Mesenchymal stem cell (in vitro differentiated cells and primary cell): ENCODE measurements around the gene ITPRIPL2. TPM values are rescaled to one million over a fixed set of nuclear protein-coding genes. Genes with fewer than 3 reads are reported as not detected.

Source experiments
- DNase-seq: peaks from one replicate; pipeline ENCODE4 v3.0.0-alpha.2; 2013
- H2AFZ ChIP-seq: one replicate; pipeline ENCODE4 v1.6.1; 2013; ENCODE audit warnings: low read depth, mild to moderate bottlenecking, control low read depth, inconsistent platforms, low read length, moderate library complexity
- H2AK5ac ChIP-seq: 2 replicates; pipeline ENCODE4 v1.6.1; 2013; ENCODE audit warnings: low read length, moderate library complexity, mild to moderate bottlenecking, inconsistent platforms; ENCODE audit not compliant: severe bottlenecking
- H2BK120ac ChIP-seq: one replicate; pipeline ENCODE4 v1.6.1; 2013; ENCODE audit warnings: low read depth, mild to moderate bottlenecking, inconsistent platforms, low read length, moderate library complexity
- H2BK12ac ChIP-seq, 2 experiments: one replicate each; pipeline ENCODE4 v1.6.1; 2013; ENCODE audit warnings: inconsistent platforms in 2 of 2, low read length in 2 of 2, mild to moderate bottlenecking in 2 of 2, moderate library complexity in 2 of 2, control low read depth in 1 of 2
- H2BK15ac ChIP-seq: one replicate; pipeline ENCODE4 v1.6.1; 2013; ENCODE audit warnings: mild to moderate bottlenecking, low read depth, inconsistent platforms; ENCODE audit not compliant: poor library complexity, severe bottlenecking
- H2BK5ac ChIP-seq: 2 replicates; pipeline ENCODE4 v1.6.1; 2013; ENCODE audit warnings: low read depth, mild to moderate bottlenecking, low read length, control low read depth, inconsistent platforms; ENCODE audit not compliant: poor library complexity, severe bottlenecking
- H3K14ac ChIP-seq, 2 experiments: one replicate each; pipeline ENCODE4 v1.6.1; 2013; ENCODE audit warnings: inconsistent platforms in 2 of 2, low read length in 2 of 2, control low read depth in 1 of 2, mild to moderate bottlenecking in 1 of 2, moderate library complexity in 1 of 2
- H3K18ac ChIP-seq, 2 experiments: one replicate each; pipeline ENCODE4 v1.6.1; 2013; ENCODE audit warnings: inconsistent platforms in 2 of 2, low read length in 2 of 2, control low read depth in 1 of 2, low read depth in 1 of 2, mild to moderate bottlenecking in 1 of 2
- H3K23ac ChIP-seq, 2 experiments: one replicate each; pipeline ENCODE4 v1.6.1; 2013; ENCODE audit warnings: inconsistent platforms in 2 of 2, low read length in 2 of 2, mild to moderate bottlenecking in 2 of 2, moderate library complexity in 2 of 2, control low read depth in 1 of 2
- H3K27ac ChIP-seq: 2 replicates; pipeline ENCODE4 v1.5.1; 2013; ENCODE audit warnings: mild to moderate bottlenecking, moderate library complexity, low read length, control low read depth, inconsistent platforms; ENCODE audit not compliant: poor library complexity, severe bottlenecking
- H3K27me3 ChIP-seq, 2 experiments: 2 replicates each; pipeline versions ENCODE4 v1.6.1 to v1.7.0; 2013; ENCODE audit warnings: low read length in 2 of 2, mild to moderate bottlenecking in 2 of 2, moderate library complexity in 2 of 2, control low read depth in 1 of 2, inconsistent platforms in 1 of 2; ENCODE audit not compliant: control insufficient read depth in 1 of 2, insufficient read depth in 1 of 2
- H3K36me3 ChIP-seq, 2 experiments: 2 replicates each; pipeline versions ENCODE4 v1.6.1 to v1.7.0; 2013; ENCODE audit warnings: low read length in 2 of 2, control low read depth in 1 of 2, inconsistent platforms in 1 of 2, low read depth in 1 of 2, mild to moderate bottlenecking in 1 of 2; ENCODE audit not compliant: insufficient read depth in 2 of 2, control insufficient read depth in 1 of 2
- H3K4ac ChIP-seq, 2 experiments: one replicate each; pipeline ENCODE4 v1.6.1; 2013; ENCODE audit warnings: inconsistent platforms in 2 of 2, low read length in 2 of 2, mild to moderate bottlenecking in 2 of 2, moderate library complexity in 2 of 2, control low read depth in 1 of 2, low read depth in 1 of 2
- H3K4me1 ChIP-seq: 2 replicates; pipeline ENCODE4 v1.6.1; 2013; ENCODE audit warnings: low read depth, low read length, control low read depth; ENCODE audit not compliant: control insufficient read depth, insufficient read depth
- H3K4me2 ChIP-seq: 2 replicates; pipeline ENCODE4 v1.6.1; 2013; ENCODE audit warnings: low read length, mild to moderate bottlenecking, inconsistent platforms; ENCODE audit not compliant: poor library complexity, severe bottlenecking
- H3K4me3 ChIP-seq, 2 experiments: 2 replicates each; pipeline versions ENCODE4 v1.5.1 to v1.7.0; 2013; ENCODE audit warnings: low read length in 2 of 2, mild to moderate bottlenecking in 2 of 2, control low read depth in 1 of 2, low read depth in 1 of 2; ENCODE audit not compliant: insufficient read depth in 1 of 2
- H3K79me1 ChIP-seq: replicated peaks from 2 replicates; pipeline ENCODE4 v1.6.1; 2013; ENCODE audit warnings: mild to moderate bottlenecking, control low read depth, low read length, inconsistent platforms; ENCODE audit not compliant: poor library complexity, severe bottlenecking
- H3K9ac ChIP-seq: 2 replicates; pipeline ENCODE4 v1.7.0; 2013; ENCODE audit warnings: mild to moderate bottlenecking, low read length, moderate library complexity
- H3K9me3 ChIP-seq: 2 replicates; pipeline ENCODE4 v1.7.0; 2013; ENCODE audit warnings: mild to moderate bottlenecking, low read length; ENCODE audit not compliant: control insufficient read depth
- H4K8ac ChIP-seq: one replicate; pipeline ENCODE4 v1.6.1; 2013; ENCODE audit warnings: inconsistent platforms, mild to moderate bottlenecking, low read length, moderate library complexity
- H4K91ac ChIP-seq: one replicate; pipeline ENCODE4 v1.6.1; 2013; ENCODE audit warnings: mild to moderate bottlenecking, low read length, inconsistent platforms
- WGBS: methylation state at CpG from one replicate; pipeline ENCODE4 v1.1.7; 2013; ENCODE audit warnings: mixed read lengths; 5-methylcytosine and 5-hydroxymethylcytosine counted together
- polyA plus RNA-seq, 2 experiments: library from polyadenylated mRNA; stranded (reverse); fragments of 200-250 nt; gene quantifications; one replicate each; pipeline ENCODE4 v1.2.3, GENCODE V29; 2013

The ITPRIPL2 gene
- 33.8 TPM for polyA plus RNA-seq (2013, experiment 1 of 2)
- polyA plus RNA-seq (2013, experiment 2 of 2) = 33.2 TPM

DNA sequence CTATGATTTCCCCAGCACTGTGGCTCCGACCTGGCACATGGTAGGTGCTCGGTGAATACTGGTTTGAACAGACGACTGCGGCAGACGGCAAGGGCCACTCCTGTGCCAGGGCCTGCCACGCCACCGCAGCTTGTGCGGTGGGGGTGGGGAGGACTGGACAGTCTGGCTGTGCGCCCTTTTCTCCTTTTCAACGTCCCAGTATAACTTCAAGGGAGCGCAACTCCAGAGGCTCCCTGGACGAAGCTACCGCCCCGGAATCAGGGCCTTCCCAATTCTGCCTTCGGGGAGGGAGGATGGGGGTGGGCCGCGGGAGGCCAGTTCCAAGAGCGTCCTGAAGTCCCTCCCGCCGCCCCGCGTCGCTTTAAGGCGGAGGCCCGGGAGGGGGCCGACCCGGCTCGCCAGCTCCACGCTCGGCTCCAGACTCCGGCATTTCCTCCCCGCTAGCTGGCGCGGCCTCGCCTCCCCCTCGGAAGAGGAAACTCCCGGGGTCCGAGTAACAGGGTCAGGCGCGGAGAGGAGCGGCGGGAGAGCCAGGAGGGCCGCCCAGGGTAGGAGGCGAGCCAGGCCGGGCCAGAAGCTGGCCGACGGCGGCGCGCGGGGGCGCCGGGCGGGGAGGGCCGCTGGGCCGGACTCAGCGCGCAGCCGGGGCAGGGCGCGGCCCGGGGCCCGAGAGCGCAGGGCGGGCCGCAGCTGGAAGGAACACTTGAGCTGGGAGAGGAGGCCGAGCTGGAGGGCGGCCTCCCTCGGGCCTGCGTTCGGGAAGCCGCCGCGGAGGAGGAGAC is at the start of gene ITPRIPL2:
ITPRIPL2 (plus strand) TSS at position 388 of the 782 bp plus-strand sequence. CDS start 498 bp downstream, outside the sequence.
- Histone ChIP-seq H2BK5ac (peak within 1 kb of the TSS; percentile 49), H3K36me3 (peaks cover 13 to 24% of the 10 kb centered on the region in 2 experiments), H3K4me2 (peak within 1 kb of the TSS; percentile 82), H2AK5ac (no peak within 1 kb of the TSS), H2AFZ (peak within 1 kb of the TSS; percentile 67), H3K18ac (peak within 1 kb of the TSS; percentile 92 to 95), H2BK120ac (peak within 1 kb of the TSS; percentile 98), H3K4me1 (peaks cover 26% of the 10 kb centered on the region), H3K14ac (peak within 1 kb of the TSS; percentile 92 to 94), H2BK15ac (peak within 1 kb of the TSS; percentile 89), H2BK12ac (peak within 1 kb of the TSS; percentile 6 to 59), H3K4me3 (peak within 1 kb of the TSS; percentile 70 to 87), H4K8ac (peak within 1 kb of the TSS; percentile 98), H3K27ac (peak within 1 kb of the TSS; percentile 51), H3K79me1 (no peaks in the 10 kb centered on the region), H3K23ac (peak within 1 kb of the TSS in 1 of 2 experiments; percentile 73), H3K4ac (peak within 1 kb of the TSS; percentile 96), H3K9me3 (no peaks in the 10 kb centered on the region), H4K91ac (peak within 1 kb of the TSS; percentile 93), H3K9ac (peak within 1 kb of the TSS; percentile 92), H3K27me3 (no peaks in the 10 kb centered on the region)
- DNase-seq = peak; percentile 90
- 3% methylated on average over 45 of the region's 74 CpGs for WGBS

DNA sequence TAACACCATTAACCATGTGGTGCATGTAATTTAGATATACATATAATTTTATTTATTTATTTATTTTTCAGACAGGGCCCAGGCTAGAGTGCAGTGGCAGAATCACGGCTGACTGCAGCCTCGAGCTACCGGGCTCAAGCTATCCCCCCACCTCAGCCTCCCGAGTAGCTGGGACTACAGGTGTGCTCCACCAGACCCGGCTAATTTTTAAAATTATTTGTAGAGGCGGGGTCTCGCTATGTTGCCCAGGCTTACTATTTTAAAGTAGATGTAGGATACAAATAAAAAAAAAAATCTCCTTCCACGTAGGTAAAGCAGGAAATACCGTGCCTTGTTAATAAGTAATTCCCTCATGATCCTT is 46.8 kb upstream of the ITPRIPL2 start:
- Histone ChIP-seq H2BK120ac (no peak overlapping the region), H3K4ac (no peak overlapping the region), H3K27ac (no peak overlapping the region), H2BK5ac (no peak overlapping the region), H3K23ac (no peak overlapping the region), H4K91ac (no peak overlapping the region), H3K14ac (no peak overlapping the region), H3K27me3 (no peaks in the 10 kb centered on the region), H3K9me3 (no peaks in the 10 kb centered on the region), H3K4me3 (peak overlapping the region in 1 of 2 experiments; percentile 13), H4K8ac (peak overlapping the region; percentile 81), H3K9ac (peak overlapping the region; percentile 99), H3K18ac (no peak overlapping the region), H2BK12ac (no peak overlapping the region), H2BK15ac (no peak overlapping the region), H2AFZ (no peak overlapping the region), H2AK5ac (no peak overlapping the region), H3K36me3 (peaks cover 3 to 5% of the 10 kb centered on the region in 2 experiments), H3K79me1 (peaks cover 6% of the 10 kb centered on the region), H3K4me2 (no peak overlapping the region), H3K4me1 (peaks cover 4% of the 10 kb centered on the region)
- 74% methylated on average over 6 of the region's 9 CpGs for WGBS
- DNase-seq = no peak

DNA sequence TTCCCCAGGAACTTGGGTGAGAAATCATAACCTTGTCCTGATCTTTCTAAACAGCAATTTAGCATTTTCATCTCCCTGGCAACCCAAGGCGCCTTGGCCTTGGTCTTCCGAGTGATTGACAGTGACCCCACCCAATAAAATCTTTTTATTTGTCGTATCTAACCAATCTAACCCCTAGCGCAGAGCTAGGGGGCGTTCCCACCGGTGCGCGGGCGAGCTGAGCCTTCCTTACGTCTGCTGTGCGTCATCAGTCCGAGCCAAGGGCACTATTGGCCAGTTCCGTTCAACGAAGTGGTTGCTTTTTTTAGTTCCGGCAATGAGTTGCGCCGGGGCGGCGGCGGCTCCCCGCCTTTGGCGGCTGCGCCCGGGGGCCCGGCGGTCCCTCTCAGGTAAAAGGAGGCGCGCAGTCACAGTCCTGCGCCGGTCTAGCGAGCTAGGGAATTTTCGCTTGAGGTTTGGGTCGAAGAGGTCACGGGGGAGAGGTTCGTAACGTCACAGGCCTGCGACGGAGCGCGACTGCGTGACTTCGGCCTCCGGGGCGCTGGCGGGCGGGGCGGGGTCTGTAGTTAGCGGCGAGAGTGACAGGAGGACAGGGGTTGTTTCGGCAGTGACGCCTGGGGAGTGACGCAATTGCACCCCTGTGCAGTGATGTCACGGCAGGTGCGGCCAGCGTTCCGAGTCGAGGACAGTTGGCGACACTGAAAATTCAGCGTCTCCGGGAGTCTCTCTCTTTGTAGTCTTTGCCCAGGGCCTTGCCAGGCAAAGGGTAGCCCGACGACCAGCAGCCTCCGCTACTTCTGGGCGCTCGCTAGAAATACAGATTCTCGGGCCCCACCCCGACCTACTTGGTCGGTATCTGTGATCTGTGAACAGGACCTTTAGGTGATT is 46.2 kb upstream of the ITPRIPL2 start, which contains the start of gene COQ7:
COQ7 (plus strand) TSS at position 266 of the 888 bp plus-strand sequence; CDS start at position 317, 51 bp downstream.
- H4K91ac ChIP-seq = peak within 1 kb of the TSS; percentile 89
- peak within 1 kb of the TSS; percentile 99 for H2BK5ac ChIP-seq
- H2BK120ac ChIP-seq = peak within 1 kb of the TSS; percentile 100
- no peaks in the 10 kb centered on the region for H3K9me3 ChIP-seq
- no peaks in the 10 kb centered on the region for H3K27me3 ChIP-seq
- peaks cover 6% of the 10 kb centered on the region for H3K79me1 ChIP-seq
- peaks cover 3 to 10% of the 10 kb centered on the region in 2 experiments for H3K36me3 ChIP-seq
- peak; percentile 100 for DNase-seq
- no peak within 1 kb of the TSS for H3K23ac ChIP-seq
- H3K4me1 ChIP-seq = peaks cover 4% of the 10 kb centered on the region
- H3K18ac ChIP-seq = peak within 1 kb of the TSS; percentile 92 to 100
- peak within 1 kb of the TSS; percentile 93 to 99 for H3K4ac ChIP-seq
- H2AFZ ChIP-seq = peak within 1 kb of the TSS; percentile 94
- under 1% methylated on average over 68 of the region's 68 CpGs for WGBS
- peak within 1 kb of the TSS; percentile 81 for H4K8ac ChIP-seq
- peak within 1 kb of the TSS; percentile 89 to 96 for H3K4me3 ChIP-seq
- peak within 1 kb of the TSS in 1 of 2 experiments; percentile 69 for H3K14ac ChIP-seq
- H2AK5ac ChIP-seq = no peak within 1 kb of the TSS
- H2BK15ac ChIP-seq = peak within 1 kb of the TSS; percentile 100
- H3K4me2 ChIP-seq = peak within 1 kb of the TSS; percentile 88
- H2BK12ac ChIP-seq = no peak within 1 kb of the TSS
- H3K9ac ChIP-seq = peak within 1 kb of the TSS; percentile 99
- H3K27ac ChIP-seq = peak within 1 kb of the TSS; percentile 88
